GM12892 (cell line): ENCODE measurements around the gene ACSL4.

Source experiments
- POLR2A ChIP-seq: IDR thresholded peaks from 2 replicates; pipeline ENCODE4 v1.6.1; 2011; ENCODE audit warnings: low read depth, low read length, control low read depth
- TAF1 ChIP-seq: IDR thresholded peaks from 2 replicates; pipeline ENCODE4 v1.6.1; 2011; ENCODE audit warnings: low read depth, mild to moderate bottlenecking, control low read depth, low read length, borderline replicate concordance

DNA sequence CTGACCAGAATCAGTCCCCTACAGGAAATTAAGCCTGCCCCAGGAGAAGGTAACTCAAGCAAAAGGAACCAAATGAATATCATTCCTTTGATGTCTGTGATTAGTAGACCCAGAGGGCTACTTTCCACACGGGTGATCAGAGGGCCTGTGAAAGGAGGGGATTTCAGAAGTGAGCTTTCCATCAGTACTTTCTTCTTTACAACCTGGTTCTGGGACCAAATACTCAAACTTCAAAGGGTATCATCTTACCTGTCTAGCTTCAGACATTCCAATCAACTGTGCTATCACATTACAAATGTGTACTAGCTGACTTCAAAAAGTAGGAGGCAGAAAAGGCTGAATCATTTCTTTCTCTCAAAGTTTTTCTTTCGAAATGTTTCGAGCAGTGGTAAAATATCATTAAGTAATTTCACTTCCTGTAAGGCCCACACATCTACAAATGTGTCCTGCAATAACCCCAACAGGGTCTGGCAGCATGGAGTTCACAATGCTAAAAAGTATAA is 23.9 kb downstream of the ACSL4 start:
- TF ChIP-seq POLR2A (no peak), TAF1 (no peak)
